Panc1 (cell line): Measurements from ENCODE around the gene HK1.

Source experiments
- POLR2AphosphoS5 ChIP-seq: IDR thresholded peaks from 2 replicates; pipeline ENCODE4 v1.6.1; 2012; ENCODE audit warnings: mild to moderate bottlenecking, low read depth, low read length, moderate library complexity
- TF ChIP-seq, protein P1 (sequence below), 2 experiments: IDR thresholded peaks; 2 replicates each; pipeline ENCODE4 v1.6.1; 2011 to 2012; ENCODE audit warnings: low read depth in 2 of 2, control low read depth in 1 of 2, low read length in 1 of 2, mild to moderate bottlenecking in 1 of 2, moderate library complexity in 1 of 2; ENCODE audit not compliant: insufficient read depth in 1 of 2
- TF ChIP-seq, protein P2 (sequence below): fragments of 450-650 bp; IDR thresholded peaks from 2 replicates; pipeline ENCODE4 v1.5.1; 2017; ENCODE audit warnings: mild to moderate bottlenecking

DNA sequence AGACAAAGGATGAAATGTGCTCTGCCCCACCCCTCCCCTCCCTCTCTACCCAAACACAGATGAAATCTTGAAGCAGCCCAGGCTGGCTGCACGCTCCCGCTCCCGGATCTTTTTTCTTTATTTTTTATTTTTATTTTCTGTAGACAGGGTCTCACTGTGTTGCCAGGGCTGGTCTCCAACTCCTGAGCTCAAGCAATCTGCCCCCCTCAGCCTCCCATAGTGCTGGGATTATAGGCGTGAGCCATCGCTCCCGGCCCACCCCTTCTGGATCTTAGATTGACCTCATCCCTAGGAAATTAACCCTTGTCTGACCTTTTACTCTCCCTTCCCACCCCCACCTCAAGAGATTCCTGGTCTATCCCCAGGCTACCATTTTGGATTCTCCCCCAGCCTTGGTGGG is 124.1 kb downstream of the HK1 start:
- TF ChIP-seq, protein P1, sequence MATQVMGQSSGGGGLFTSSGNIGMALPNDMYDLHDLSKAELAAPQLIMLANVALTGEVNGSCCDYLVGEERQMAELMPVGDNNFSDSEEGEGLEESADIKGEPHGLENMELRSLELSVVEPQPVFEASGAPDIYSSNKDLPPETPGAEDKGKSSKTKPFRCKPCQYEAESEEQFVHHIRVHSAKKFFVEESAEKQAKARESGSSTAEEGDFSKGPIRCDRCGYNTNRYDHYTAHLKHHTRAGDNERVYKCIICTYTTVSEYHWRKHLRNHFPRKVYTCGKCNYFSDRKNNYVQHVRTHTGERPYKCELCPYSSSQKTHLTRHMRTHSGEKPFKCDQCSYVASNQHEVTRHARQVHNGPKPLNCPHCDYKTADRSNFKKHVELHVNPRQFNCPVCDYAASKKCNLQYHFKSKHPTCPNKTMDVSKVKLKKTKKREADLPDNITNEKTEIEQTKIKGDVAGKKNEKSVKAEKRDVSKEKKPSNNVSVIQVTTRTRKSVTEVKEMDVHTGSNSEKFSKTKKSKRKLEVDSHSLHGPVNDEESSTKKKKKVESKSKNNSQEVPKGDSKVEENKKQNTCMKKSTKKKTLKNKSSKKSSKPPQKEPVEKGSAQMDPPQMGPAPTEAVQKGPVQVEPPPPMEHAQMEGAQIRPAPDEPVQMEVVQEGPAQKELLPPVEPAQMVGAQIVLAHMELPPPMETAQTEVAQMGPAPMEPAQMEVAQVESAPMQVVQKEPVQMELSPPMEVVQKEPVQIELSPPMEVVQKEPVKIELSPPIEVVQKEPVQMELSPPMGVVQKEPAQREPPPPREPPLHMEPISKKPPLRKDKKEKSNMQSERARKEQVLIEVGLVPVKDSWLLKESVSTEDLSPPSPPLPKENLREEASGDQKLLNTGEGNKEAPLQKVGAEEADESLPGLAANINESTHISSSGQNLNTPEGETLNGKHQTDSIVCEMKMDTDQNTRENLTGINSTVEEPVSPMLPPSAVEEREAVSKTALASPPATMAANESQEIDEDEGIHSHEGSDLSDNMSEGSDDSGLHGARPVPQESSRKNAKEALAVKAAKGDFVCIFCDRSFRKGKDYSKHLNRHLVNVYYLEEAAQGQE (IDR thresholded peaks at IDR 0.05; ENCODE audit: insufficient read depth in 1 of 2, low read depth in 2 of 2, low read length in 1 of 2), result no peak
- TF ChIP-seq, protein P2, sequence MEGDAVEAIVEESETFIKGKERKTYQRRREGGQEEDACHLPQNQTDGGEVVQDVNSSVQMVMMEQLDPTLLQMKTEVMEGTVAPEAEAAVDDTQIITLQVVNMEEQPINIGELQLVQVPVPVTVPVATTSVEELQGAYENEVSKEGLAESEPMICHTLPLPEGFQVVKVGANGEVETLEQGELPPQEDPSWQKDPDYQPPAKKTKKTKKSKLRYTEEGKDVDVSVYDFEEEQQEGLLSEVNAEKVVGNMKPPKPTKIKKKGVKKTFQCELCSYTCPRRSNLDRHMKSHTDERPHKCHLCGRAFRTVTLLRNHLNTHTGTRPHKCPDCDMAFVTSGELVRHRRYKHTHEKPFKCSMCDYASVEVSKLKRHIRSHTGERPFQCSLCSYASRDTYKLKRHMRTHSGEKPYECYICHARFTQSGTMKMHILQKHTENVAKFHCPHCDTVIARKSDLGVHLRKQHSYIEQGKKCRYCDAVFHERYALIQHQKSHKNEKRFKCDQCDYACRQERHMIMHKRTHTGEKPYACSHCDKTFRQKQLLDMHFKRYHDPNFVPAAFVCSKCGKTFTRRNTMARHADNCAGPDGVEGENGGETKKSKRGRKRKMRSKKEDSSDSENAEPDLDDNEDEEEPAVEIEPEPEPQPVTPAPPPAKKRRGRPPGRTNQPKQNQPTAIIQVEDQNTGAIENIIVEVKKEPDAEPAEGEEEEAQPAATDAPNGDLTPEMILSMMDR, result no peak
- TF ChIP-seq POLR2AphosphoS5, result no peak
